Measurements from ENCODE around the gene OTUD5.

OTUD5 gene

DNA sequence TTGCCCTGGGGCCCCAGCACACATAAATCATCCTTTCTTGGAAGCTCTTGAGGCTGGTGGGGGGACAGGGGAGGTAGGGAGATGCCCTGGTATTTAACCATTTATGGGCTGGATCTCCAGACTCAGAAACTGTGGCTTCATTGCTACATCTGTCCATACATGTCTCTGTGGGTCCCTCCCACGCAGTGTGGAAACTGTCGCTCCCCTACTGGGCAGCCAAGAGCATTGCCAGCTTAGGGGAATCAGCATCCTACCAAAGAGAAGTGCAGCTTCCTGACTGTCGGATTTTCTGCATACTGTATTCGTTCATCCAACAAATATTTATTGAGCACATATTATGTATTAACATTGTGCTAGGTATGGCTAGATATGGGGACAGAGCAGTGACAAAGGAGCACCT lies 41.0 kb upstream of the OTUD5 start:
- TF ChIP-seq, protein P1, sequence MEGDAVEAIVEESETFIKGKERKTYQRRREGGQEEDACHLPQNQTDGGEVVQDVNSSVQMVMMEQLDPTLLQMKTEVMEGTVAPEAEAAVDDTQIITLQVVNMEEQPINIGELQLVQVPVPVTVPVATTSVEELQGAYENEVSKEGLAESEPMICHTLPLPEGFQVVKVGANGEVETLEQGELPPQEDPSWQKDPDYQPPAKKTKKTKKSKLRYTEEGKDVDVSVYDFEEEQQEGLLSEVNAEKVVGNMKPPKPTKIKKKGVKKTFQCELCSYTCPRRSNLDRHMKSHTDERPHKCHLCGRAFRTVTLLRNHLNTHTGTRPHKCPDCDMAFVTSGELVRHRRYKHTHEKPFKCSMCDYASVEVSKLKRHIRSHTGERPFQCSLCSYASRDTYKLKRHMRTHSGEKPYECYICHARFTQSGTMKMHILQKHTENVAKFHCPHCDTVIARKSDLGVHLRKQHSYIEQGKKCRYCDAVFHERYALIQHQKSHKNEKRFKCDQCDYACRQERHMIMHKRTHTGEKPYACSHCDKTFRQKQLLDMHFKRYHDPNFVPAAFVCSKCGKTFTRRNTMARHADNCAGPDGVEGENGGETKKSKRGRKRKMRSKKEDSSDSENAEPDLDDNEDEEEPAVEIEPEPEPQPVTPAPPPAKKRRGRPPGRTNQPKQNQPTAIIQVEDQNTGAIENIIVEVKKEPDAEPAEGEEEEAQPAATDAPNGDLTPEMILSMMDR (IDR thresholded peaks at IDR 0.05; ENCODE audit: low read depth, low read length, missing control alignments): no peak
- in situ Hi-C loops (cut with HindIII; ENCODE audit: low sequenced_read_pairs): no loop called here
- DNase-seq (ENCODE audit: low read depth): no peak
- no peak overlapping the region for H3K4me3 ChIP-seq (ENCODE audit: low read depth, low read length)

DNA sequence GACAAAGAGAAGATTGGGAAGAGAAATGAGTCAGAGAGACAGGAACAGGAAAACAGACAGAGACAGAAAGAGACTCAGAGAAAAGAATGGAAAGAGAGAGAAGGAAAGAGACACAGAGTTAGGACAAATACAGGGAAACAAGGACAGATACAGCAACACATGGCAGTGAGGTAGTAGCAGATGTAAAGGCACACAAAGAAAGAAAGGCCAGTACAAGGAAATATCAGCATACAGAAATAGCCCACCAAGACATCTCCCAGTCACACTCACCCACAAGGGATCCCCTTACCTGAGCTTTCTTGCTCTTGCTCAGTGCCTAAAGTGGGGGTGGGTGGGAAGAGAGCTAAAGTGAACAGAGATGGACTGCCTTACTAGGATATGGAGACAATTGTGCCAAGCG lies 40.5 kb upstream of the OTUD5 start:
- TF ChIP-seq, protein P1 (IDR thresholded peaks at IDR 0.05; ENCODE audit: low read depth, low read length, missing control alignments): no peak
- in situ Hi-C loops (cut with HindIII; ENCODE audit: low sequenced_read_pairs): no loop called here
- DNase-seq (ENCODE audit: low read depth): no peak
- no peak overlapping the region for H3K4me3 ChIP-seq (ENCODE audit: low read depth, low read length)

DNA sequence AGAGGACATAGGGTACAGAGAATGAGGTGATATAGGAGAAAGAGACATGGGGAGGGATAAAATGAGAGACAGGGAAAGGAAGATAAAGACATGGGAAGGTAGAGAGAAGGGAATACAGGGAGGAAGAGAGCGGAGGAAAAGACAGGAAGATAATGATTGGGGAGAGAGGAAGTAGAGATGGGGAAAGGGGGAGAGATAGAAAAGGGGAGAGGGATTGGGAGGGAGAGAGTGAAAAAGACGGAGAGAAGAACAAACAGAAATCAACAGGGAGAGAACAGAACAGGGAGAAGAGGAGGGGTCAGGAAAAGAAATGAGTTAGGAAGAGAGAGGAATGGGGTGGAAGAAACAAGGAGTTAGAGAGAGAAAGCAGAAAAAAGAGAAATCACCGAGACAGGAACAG lies 40.0 kb upstream of the OTUD5 start:
- H3K4me3 ChIP-seq (ENCODE audit: low read depth, low read length): no peak overlapping the region
- TF ChIP-seq, protein P1 (IDR thresholded peaks at IDR 0.05; ENCODE audit: low read depth, low read length, missing control alignments): no peak
- no peak for DNase-seq (ENCODE audit: low read depth)
- in situ Hi-C loops (cut with HindIII; ENCODE audit: low sequenced_read_pairs): no loop called here

DNA sequence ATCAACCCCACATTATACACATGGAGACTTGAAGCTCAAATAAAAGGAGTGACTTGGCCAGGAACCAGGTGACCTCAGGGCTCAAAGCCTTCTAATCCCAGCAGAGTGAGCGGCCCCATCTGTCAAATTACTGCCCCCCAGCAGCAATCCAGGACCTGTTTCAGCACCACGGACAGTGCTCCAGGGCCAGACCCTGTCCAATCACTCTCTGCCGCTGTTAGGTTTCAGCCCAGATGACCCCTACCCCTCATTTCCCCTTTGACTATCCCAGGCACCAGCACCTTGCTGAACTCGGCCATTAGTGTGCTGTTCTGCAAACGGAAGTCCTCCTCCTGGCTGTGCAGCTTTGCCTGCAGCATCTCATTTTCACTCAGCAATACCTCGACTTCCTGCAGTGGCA lies 39.6 kb upstream of the OTUD5 start:
- TF ChIP-seq, protein P1 (IDR thresholded peaks at IDR 0.05; ENCODE audit: low read depth, low read length, missing control alignments): no peak
- H3K4me3 ChIP-seq (ENCODE audit: low read depth, low read length): no peak overlapping the region
- in situ Hi-C loops (cut with HindIII; ENCODE audit: low sequenced_read_pairs): no loop called here
- DNase-seq (ENCODE audit: low read depth): no peak

DNA sequence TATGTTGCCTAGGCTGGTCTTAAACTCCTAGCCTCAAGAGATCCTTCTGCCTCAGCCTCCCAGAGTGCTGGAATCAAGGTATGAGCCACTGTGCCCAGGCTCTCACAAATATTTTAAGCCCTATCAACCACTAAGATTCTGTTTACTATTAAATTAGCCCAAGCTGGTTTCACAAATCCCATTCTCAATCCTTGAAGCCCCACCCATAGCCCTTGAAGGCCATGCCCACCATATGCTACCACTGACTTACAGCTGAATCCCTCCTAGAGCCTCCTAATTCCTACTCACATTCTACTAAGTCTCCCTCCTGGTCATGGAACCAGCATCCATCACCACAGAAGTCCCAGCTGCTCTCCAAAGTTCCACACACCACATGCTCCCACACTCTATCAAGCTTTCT lies 34.9 kb upstream of the OTUD5 start:
- TF ChIP-seq, protein P1 (IDR thresholded peaks at IDR 0.05; ENCODE audit: low read depth, low read length, missing control alignments): no peak
- H3K4me3 ChIP-seq (ENCODE audit: low read depth, low read length): no peak overlapping the region
- no peak for DNase-seq (ENCODE audit: low read depth)
- in situ Hi-C loops (cut with HindIII; ENCODE audit: low sequenced_read_pairs): no loop called here

DNA sequence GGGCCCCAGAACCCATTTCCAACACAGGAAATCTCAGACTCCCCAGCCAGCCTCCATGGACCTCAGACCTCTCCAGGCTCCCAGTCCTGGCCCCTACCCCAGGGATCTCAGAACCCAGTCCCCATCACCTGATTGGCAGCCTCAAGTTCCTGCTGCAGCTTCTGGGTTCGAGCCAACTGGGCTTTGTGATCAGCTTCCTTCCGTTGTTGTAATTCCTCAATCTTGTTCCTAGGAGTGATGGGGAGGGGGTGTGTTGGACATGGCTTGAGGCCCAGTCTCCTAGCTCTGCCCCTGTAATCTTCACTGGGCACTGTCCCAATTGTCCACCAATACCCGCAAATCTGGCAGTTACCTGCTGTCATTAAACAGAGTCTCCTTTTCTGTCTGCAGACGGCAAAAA lies 32.1 kb upstream of the OTUD5 start:
- in situ Hi-C loops (cut with HindIII; ENCODE audit: low sequenced_read_pairs): no loop called here
- no peak overlapping the region for H3K4me3 ChIP-seq (ENCODE audit: low read depth, low read length)
- TF ChIP-seq, protein P1 (IDR thresholded peaks at IDR 0.05; ENCODE audit: low read depth, low read length, missing control alignments): no peak
- DNase-seq (ENCODE audit: low read depth): no peak

DNA sequence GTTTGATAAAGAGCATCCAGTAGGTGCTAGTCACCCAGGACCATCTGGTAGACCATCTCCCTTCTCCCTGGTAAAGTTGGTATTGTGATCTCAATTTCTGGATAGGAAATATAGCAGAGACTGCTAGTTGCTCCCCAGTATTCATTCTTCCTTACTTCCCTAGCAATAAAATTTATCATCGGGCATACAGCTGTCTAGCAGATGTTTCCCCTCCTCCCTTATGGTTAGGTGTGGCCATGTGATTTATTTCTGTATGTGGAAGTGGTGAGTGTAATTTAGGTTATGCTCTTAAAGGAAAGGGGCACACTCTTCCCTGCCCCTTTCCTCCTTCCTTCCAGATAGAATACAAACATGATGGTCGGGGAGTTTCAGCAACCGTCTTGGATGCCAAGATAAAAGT lies 26.5 kb upstream of the OTUD5 start:
- TF ChIP-seq, protein P1 (IDR thresholded peaks at IDR 0.05; ENCODE audit: low read depth, low read length, missing control alignments): no peak
- in situ Hi-C loops (cut with HindIII; ENCODE audit: low sequenced_read_pairs): no loop called here
- no peak overlapping the region for H3K4me3 ChIP-seq (ENCODE audit: low read depth, low read length)
- DNase-seq (ENCODE audit: low read depth): no peak
